ENCODE data around the gene HECTD1. TPM values are rescaled to one million over a fixed set of nuclear protein-coding genes. Genes with fewer than 3 reads are reported as not detected.

HECTD1 gene
- total RNA-seq, 3 donors from 2014 or later (not counting 1 experiment from before 2014, with no cell fraction given): 162 to 202 (median 179) TPM

GRCh38 chr14:31212893-31213292 lies 5.3 kb upstream of the HECTD1 start:
- peaks cover 23 to 29% of the 10 kb centered on the region in 2 donors for H3K4me1 Mint-ChIP-seq
- Histone ChIP-seq H3K27me3 (ENCODE audit: control insufficient read depth, insufficient read depth, low read length) (no peaks in the 10 kb centered on the region), H3K4me1 (ENCODE audit: control insufficient read depth, insufficient read depth, low read length) (peaks cover 26% of the 10 kb centered on the region), H3K27ac (ENCODE audit: low read length) (no peak overlapping the region), H3K9me3 (ENCODE audit: control insufficient read depth, insufficient read depth, low read length) (no peaks in the 10 kb centered on the region), H3K4me3 (ENCODE audit: low read length) (no peak overlapping the region), H3K36me3 (ENCODE audit: control insufficient read depth, insufficient read depth, low read length) (no peaks in the 10 kb centered on the region)
- DNase-seq (no peak), ATAC-seq (no peak)
- 94% methylated on average over 2 of the region's 2 CpGs for WGBS (ENCODE audit: insufficient coverage)
- no peak for TF ChIP-seq CTCF (IDR thresholded peaks at IDR 0.05)
- intact Hi-C loops (cut with micrococcal nuclease): no loop called here
- H3K27me3 Mint-ChIP-seq (ENCODE audit: low read depth in 2 of 2): no peaks in the 10 kb centered on the region
- H3K4me3 Mint-ChIP-seq: no peak overlapping the region
- H3K27ac Mint-ChIP-seq: no peak overlapping the region
- no peaks in the 10 kb centered on the region for H3K36me3 Mint-ChIP-seq
- no peaks in the 10 kb centered on the region for H3K9me3 Mint-ChIP-seq

- Histone ChIP-seq H3K9me3 (ENCODE audit: control insufficient read depth, insufficient read depth, low read length) (no peaks in the 10 kb centered on the region), H3K27me3 (ENCODE audit: control insufficient read depth, insufficient read depth, low read length) (no peaks in the 10 kb centered on the region), H3K36me3 (ENCODE audit: control insufficient read depth, insufficient read depth, low read length) (no peaks in the 10 kb centered on the region), H3K4me3 (ENCODE audit: low read length) (no peak overlapping the region), H3K27ac (ENCODE audit: low read length) (no peak overlapping the region), H3K4me1 (ENCODE audit: control insufficient read depth, insufficient read depth, low read length) (peaks cover 26% of the 10 kb centered on the region)
- TF ChIP-seq CTCF (IDR thresholded peaks at IDR 0.05): no peak
- Mint-ChIP-seq H3K36me3 (no peaks in the 10 kb centered on the region), H3K4me3 (peak overlapping the region; percentile 62), H3K27me3 (ENCODE audit: low read depth in 2 of 2) (no peaks in the 10 kb centered on the region), H3K9me3 (no peaks in the 10 kb centered on the region), H3K27ac (peak overlapping the region in 1 of 2 donors; percentile 99), H3K4me1 (peaks cover 35 to 47% of the 10 kb centered on the region in 2 donors)
- intact Hi-C loops (cut with micrococcal nuclease): loop anchor here (5.0 kb wide), 5 partner anchors 148 to 868 kb away; partner anchors contain the start of genes AP4S1, ARHGAP5, NUBPL and SCFD1
- WGBS (ENCODE audit: insufficient coverage): 100% methylated on average over 4 of the region's 5 CpGs
- DNase-seq: no peak
- ATAC-seq: no peak
Measured at GRCh38 chr14:31209605-31210004, 2.0 kb upstream of the HECTD1 start.

GRCh38 chr14:31208546-31209424 lies 1.2 kb upstream of the HECTD1 start:
- intact Hi-C loops (cut with micrococcal nuclease): loop anchor here (1.0 to 5.0 kb wide), 6 partner anchors 81 to 869 kb away; partner anchors contain the start of genes AP4S1, ARHGAP5, NUBPL and SCFD1
- Mint-ChIP-seq H3K36me3 (no peaks in the 10 kb centered on the region), H3K9me3 (no peaks in the 10 kb centered on the region), H3K4me3 (peak overlapping the region; percentile 94), H3K27me3 (ENCODE audit: low read depth in 2 of 2) (no peaks in the 10 kb centered on the region), H3K27ac (peak overlapping the region; percentile 99), H3K4me1 (peaks cover 35 to 47% of the 10 kb centered on the region in 2 donors)
- TF ChIP-seq CTCF (IDR thresholded peaks at IDR 0.05): no peak
- H3K27ac ChIP-seq (ENCODE audit: low read length): peak overlapping the region; percentile 85
- no peaks in the 10 kb centered on the region for H3K36me3 ChIP-seq (ENCODE audit: control insufficient read depth, insufficient read depth, low read length)
- DNase-seq (peak in 1 of 2 donors; percentile 12), ATAC-seq (no peak)
- peaks cover 26% of the 10 kb centered on the region for H3K4me1 ChIP-seq (ENCODE audit: control insufficient read depth, insufficient read depth, low read length)
- H3K27me3 ChIP-seq (ENCODE audit: control insufficient read depth, insufficient read depth, low read length): no peaks in the 10 kb centered on the region
- peak overlapping the region; percentile 64 for H3K4me3 ChIP-seq (ENCODE audit: low read length)
- no peaks in the 10 kb centered on the region for H3K9me3 ChIP-seq (ENCODE audit: control insufficient read depth, insufficient read depth, low read length)
- WGBS (ENCODE audit: insufficient coverage): 64% methylated on average over 15 of the region's 16 CpGs
